Measurements from ENCODE around the gene SPG11. TPM values are rescaled to one million over a fixed set of nuclear protein-coding genes. Genes with fewer than 3 reads are reported as not detected.

The SPG11 gene
- total and polyA plus RNA-seq, 10 of the 15 experiments (the other 5 are each of a cell fraction or from before 2014, with no cell fraction given), result 22.1 to 85.1 (median 47.2) TPM

DNA sequence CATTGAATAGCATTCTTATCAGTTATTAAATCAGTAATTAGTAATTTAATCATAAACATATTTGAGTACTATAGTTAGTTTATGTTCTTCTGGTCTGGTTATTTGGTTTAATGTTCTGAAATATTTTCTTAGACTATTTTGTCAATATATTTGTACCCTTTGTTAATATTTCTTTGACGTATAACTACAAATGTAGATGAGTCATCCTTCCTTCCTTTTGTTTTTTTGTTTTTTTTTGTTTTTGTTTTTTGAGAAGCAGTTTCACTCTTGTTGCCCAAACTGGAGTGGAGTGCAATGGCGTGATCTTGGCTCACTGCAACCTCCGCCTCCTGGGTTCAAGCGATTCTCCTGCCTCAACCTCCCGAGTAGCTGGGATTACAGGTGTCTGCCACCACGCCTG is 143.9 kb downstream of the SPG11 start:
- in situ Hi-C loops (cut with MboI) (no loop called here), intact Hi-C loops (cut with micrococcal nuclease; ENCODE audit: unreplicated experiment) (no loop called here)
- H2AFZ ChIP-seq (ENCODE audit: control insufficient read depth, low read depth, low read length), result no peak overlapping the region
- RAD21 ChIA-PET (ENCODE audit: unreplicated experiment), result no interaction called here
- 96% methylated on average over 6 of the region's 6 CpGs for WGBS (ENCODE audit: insufficient coverage, insufficient replicate concordance, low lambda C conversion rate, missing lambda C conversion rate)
- peaks cover 2 to 11% of the 10 kb centered on the region in 2 experiments for H3K36me3 ChIP-seq (ENCODE audit: control insufficient read depth in 2 of 2, insufficient read depth in 2 of 2, low read length in 1 of 2)
- no peak overlapping the region for H3K9ac ChIP-seq (ENCODE audit: control insufficient read depth, insufficient read depth, low read length)
- no peaks in the 10 kb centered on the region for H3K9me3 ChIP-seq (replicated peaks; ENCODE audit: control insufficient read depth, insufficient read depth, low read length)
- no peaks in the 10 kb centered on the region for H3K79me2 ChIP-seq (ENCODE audit: control insufficient read depth, insufficient read depth, low read length)
- POLR2A ChIA-PET, result no interaction called here
- no peak for ATAC-seq
- no peak overlapping the region for H3K4me3 ChIP-seq
- no peak for DNase-seq (ENCODE audit: low read depth, low spot score)
- TF ChIP-seq CBX3 (IDR thresholded peaks at IDR 0.05; ENCODE audit: borderline replicate concordance, low read depth) (no peak), ETV6 (conservative IDR thresholded peaks at IDR 0.05 in 1 of 2, IDR thresholded peaks at IDR 0.05 in 1 of 2; ENCODE audit: borderline replicate concordance in 1 of 2, low read depth in 1 of 2) (no peak)
- no peaks in the 10 kb centered on the region for H4K20me1 ChIP-seq (ENCODE audit: control insufficient read depth, insufficient read depth)
- H3K4me2 ChIP-seq (ENCODE audit: control insufficient read depth, insufficient read depth), result no peak overlapping the region
- FAIRE-seq, result no peak
- H3K4me1 ChIP-seq (ENCODE audit: control insufficient read depth, insufficient read depth, low read length), result no peaks in the 10 kb centered on the region
- BruUV-seq (replicated peaks), result no TSS peak
- SMC1A ChIA-PET (ENCODE audit: uncharacterized antibody, unreplicated experiment), result no interaction called here
- CTCF ChIA-PET, result no interaction called here
- H3K27me3 ChIP-seq (replicated peaks in 1 of 2; ENCODE audit: control insufficient read depth in 2 of 2, insufficient read depth in 2 of 2, low read length in 1 of 2), result no peaks in the 10 kb centered on the region
- no peak overlapping the region for H3K27ac ChIP-seq (ENCODE audit: control insufficient read depth, insufficient read depth)

DNA sequence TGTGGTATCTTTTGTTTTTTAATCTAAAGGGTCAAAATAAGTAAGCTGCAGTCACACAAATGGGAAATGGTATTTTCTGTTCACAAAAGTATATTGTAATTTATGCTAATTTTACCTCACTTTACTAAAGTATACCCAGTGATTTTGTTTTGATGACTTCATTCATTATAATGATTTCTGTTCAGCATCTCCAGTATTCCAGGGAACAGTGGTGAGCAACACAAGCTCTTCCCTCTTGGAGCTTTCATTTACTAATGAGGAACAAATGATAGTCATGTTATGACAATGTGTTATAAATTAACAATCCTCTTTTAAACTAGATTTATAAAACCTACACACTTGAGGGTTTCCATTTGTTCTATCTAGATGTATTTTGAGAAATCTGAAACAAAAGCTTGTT is 147.0 kb downstream of the SPG11 start:
- no peaks in the 10 kb centered on the region for H3K79me2 ChIP-seq (ENCODE audit: control insufficient read depth, insufficient read depth, low read length)
- no peaks in the 10 kb centered on the region for H4K20me1 ChIP-seq (ENCODE audit: control insufficient read depth, insufficient read depth)
- FAIRE-seq (no peak), ATAC-seq (no peak), DNase-seq (ENCODE audit: low read depth, low spot score) (no peak)
- H3K36me3 ChIP-seq (ENCODE audit: control insufficient read depth in 2 of 2, insufficient read depth in 2 of 2, low read length in 1 of 2), result peaks cover 0 to 10% of the 10 kb centered on the region in 2 experiments; a peak in 2 of 4 replicates
- H3K27ac ChIP-seq (ENCODE audit: control insufficient read depth, insufficient read depth), result no peak overlapping the region
- in situ Hi-C loops (cut with MboI), result no loop called here
- no peak overlapping the region for H3K9ac ChIP-seq (ENCODE audit: control insufficient read depth, insufficient read depth, low read length)
- ChIA-PET CTCF (interaction anchor here (0.8 to 2.0 kb wide), 3 partner anchors 11 to 20 kb away, joined by 3 to 4 read pairs (median 3); no protein-coding TSS in a partner anchor), POLR2A (interaction anchor here (0.5 to 0.7 kb wide), 2 partner anchors 10 to 12 kb away, joined by 4 to 6 read pairs; no protein-coding TSS in a partner anchor), SMC1A (ENCODE audit: uncharacterized antibody, unreplicated experiment) (interaction anchor here (1.1 to 1.2 kb wide), 2 partner anchors 15 to 45 kb away, joined by 3 to 5 read pairs; no protein-coding TSS in a partner anchor), RAD21 (ENCODE audit: unreplicated experiment) (no interaction called here)
- TF ChIP-seq NR2C1 (IDR thresholded peaks at IDR 0.05), result no peak
- BruUV-seq (replicated peaks), result no TSS peak
- H3K4me2 ChIP-seq (ENCODE audit: control insufficient read depth, insufficient read depth), result no peak overlapping the region
- H2AFZ ChIP-seq (ENCODE audit: control insufficient read depth, low read depth, low read length), result no peak overlapping the region
- no peaks in the 10 kb centered on the region for H3K9me3 ChIP-seq (replicated peaks; ENCODE audit: control insufficient read depth, insufficient read depth, low read length)
- intact Hi-C loops (cut with micrococcal nuclease; ENCODE audit: unreplicated experiment), result no loop called here
- no peaks in the 10 kb centered on the region for H3K4me1 ChIP-seq (ENCODE audit: control insufficient read depth, insufficient read depth, low read length)
- no peaks in the 10 kb centered on the region for H3K27me3 ChIP-seq (replicated peaks in 1 of 2; ENCODE audit: control insufficient read depth in 2 of 2, insufficient read depth in 2 of 2, low read length in 1 of 2)
- H3K4me3 ChIP-seq, result no peak overlapping the region

Small RNA genes lying within 50 kb of the gene (small RNA-seq; reads per million reads assigned to genes)
- gene RF00019, result not detected

Other genes with a start within 250 kb of the SPG11 start
- gene CTDSPL2, start 236.0 kb downstream of the SPG11 start, total RNA-seq (2014; rRNA removed), result 71.0 and 77.1 TPM in 2 replicates
- 61.6 and 62.1 TPM in 2 replicates for gene CTDSPL2, start 236.0 kb downstream of the SPG11 start, total RNA-seq (2014; rRNA removed; fragmentation: Illumina TruSeq; extraction: Trizol)
- 48.0 and 49.5 TPM in 2 replicates for gene CTDSPL2, start 236.0 kb downstream of the SPG11 start, total RNA-seq (2021)
- 60.7 and 89.1 TPM in 2 replicates for gene CTDSPL2, start 236.0 kb downstream of the SPG11 start, polyA plus RNA-seq (2011; rRNA removed)
- gene CTDSPL2, start 236.0 kb downstream of the SPG11 start, polyA plus RNA-seq (2014; fragmentation: Illumina TruSeq; extraction: Trizol), result 48.6 and 53.7 TPM in 2 replicates
- gene CTDSPL2, start 236.0 kb downstream of the SPG11 start, polyA plus RNA-seq (2014; fragmentation: Nextera tagmentation; extraction: Ambion mirVana), result 10 to 100 TPM; 10.7 to 14.3 TPM
- 22.9 and 34.8 TPM in 2 replicates for gene CTDSPL2, start 236.0 kb downstream of the SPG11 start, polyA plus RNA-seq (2014; rRNA removed)
- 10 to 100 TPM; 41.0 to 41.3 TPM for gene CTDSPL2, start 236.0 kb downstream of the SPG11 start, polyA plus RNA-seq (2016; fragmentation: Nextera tagmentation; extraction: Ambion mirVana)
- 45.4 and 47.6 TPM in 2 replicates for gene EIF3J, start 126.5 kb downstream of the SPG11 start, total RNA-seq (2014; rRNA removed)
- 87.9 and 95.5 TPM in 2 replicates for gene EIF3J, start 126.5 kb downstream of the SPG11 start, total RNA-seq (2014; rRNA removed; fragmentation: Illumina TruSeq; extraction: Trizol)
- 96.2 and 101 TPM in 2 replicates for gene EIF3J, start 126.5 kb downstream of the SPG11 start, total RNA-seq (2021)
- 91.0 and 119 TPM in 2 replicates for gene EIF3J, start 126.5 kb downstream of the SPG11 start, polyA plus RNA-seq (2011; rRNA removed)
- gene EIF3J, start 126.5 kb downstream of the SPG11 start, polyA plus RNA-seq (2014; fragmentation: Illumina TruSeq; extraction: Trizol), result 126 and 162 TPM in 2 replicates
- 10 to 100 TPM; 34.7 to 36.3 TPM for gene EIF3J, start 126.5 kb downstream of the SPG11 start, polyA plus RNA-seq (2014; fragmentation: Nextera tagmentation; extraction: Ambion mirVana)
- 56.2 and 75.7 TPM in 2 replicates for gene EIF3J, start 126.5 kb downstream of the SPG11 start, polyA plus RNA-seq (2014; rRNA removed)
- gene EIF3J, start 126.5 kb downstream of the SPG11 start, polyA plus RNA-seq (2016; fragmentation: Nextera tagmentation; extraction: Ambion mirVana), result 10 to 100 TPM; 48.6 to 52.5 TPM
- 11.0 and 11.5 TPM in 2 replicates for gene PATL2, start 47.7 kb upstream of the SPG11 start, total RNA-seq (2014; rRNA removed)
- 12.5 and 13.1 TPM in 2 replicates for gene PATL2, start 47.7 kb upstream of the SPG11 start, total RNA-seq (2014; rRNA removed; fragmentation: Illumina TruSeq; extraction: Trizol)
- gene PATL2, start 47.7 kb upstream of the SPG11 start, total RNA-seq (2021), result 10.7 and 11.5 TPM in 2 replicates
- gene PATL2, start 47.7 kb upstream of the SPG11 start, polyA plus RNA-seq (2011; rRNA removed), result 13.5 and 14.8 TPM in 2 replicates
- 11.9 and 14.8 TPM in 2 replicates for gene PATL2, start 47.7 kb upstream of the SPG11 start, polyA plus RNA-seq (2014; fragmentation: Illumina TruSeq; extraction: Trizol)
- gene PATL2, start 47.7 kb upstream of the SPG11 start, polyA plus RNA-seq (2014; fragmentation: Nextera tagmentation; extraction: Ambion mirVana), result 10 to 100 TPM; 12.4 TPM
- 16.2 and 19.3 TPM in 2 replicates for gene PATL2, start 47.7 kb upstream of the SPG11 start, polyA plus RNA-seq (2014; rRNA removed)
- gene PATL2, start 47.7 kb upstream of the SPG11 start, polyA plus RNA-seq (2016; fragmentation: Nextera tagmentation; extraction: Ambion mirVana), result 1 to 10 TPM; 4.2 to 7.3 TPM
- 4,481 and 5,701 TPM in 2 replicates for gene B2M, start 47.9 kb upstream of the SPG11 start, total RNA-seq (2014; rRNA removed)
- gene B2M, start 47.9 kb upstream of the SPG11 start, total RNA-seq (2014; rRNA removed; fragmentation: Illumina TruSeq; extraction: Trizol), result 5,217 and 5,589 TPM in 2 replicates
- 2,901 and 3,170 TPM in 2 replicates for gene B2M, start 47.9 kb upstream of the SPG11 start, total RNA-seq (2021)
- gene B2M, start 47.9 kb upstream of the SPG11 start, polyA plus RNA-seq (2011; rRNA removed), result 12,663 and 17,808 TPM in 2 replicates
- gene B2M, start 47.9 kb upstream of the SPG11 start, polyA plus RNA-seq (2014; fragmentation: Illumina TruSeq; extraction: Trizol), result 11,414 and 13,691 TPM in 2 replicates
- gene B2M, start 47.9 kb upstream of the SPG11 start, polyA plus RNA-seq (2014; fragmentation: Nextera tagmentation; extraction: Ambion mirVana), result over 10,000 TPM; 16,306 to 22,794 TPM
- 4,868 and 5,894 TPM in 2 replicates for gene B2M, start 47.9 kb upstream of the SPG11 start, polyA plus RNA-seq (2014; rRNA removed)
- gene B2M, start 47.9 kb upstream of the SPG11 start, polyA plus RNA-seq (2016; fragmentation: Nextera tagmentation; extraction: Ambion mirVana), result 1,000 to 10,000 TPM; 8,335 to 8,413 TPM
- gene TRIM69, start 72.9 kb upstream of the SPG11 start, total RNA-seq (2014; rRNA removed), result 29.5 and 35.0 TPM in 2 replicates
- 38.7 and 43.6 TPM in 2 replicates for gene TRIM69, start 72.9 kb upstream of the SPG11 start, total RNA-seq (2014; rRNA removed; fragmentation: Illumina TruSeq; extraction: Trizol)
- 48.8 and 50.7 TPM in 2 replicates for gene TRIM69, start 72.9 kb upstream of the SPG11 start, total RNA-seq (2021)
- 52.7 and 73.6 TPM in 2 replicates for gene TRIM69, start 72.9 kb upstream of the SPG11 start, polyA plus RNA-seq (2011; rRNA removed)
- 46.8 and 57.8 TPM in 2 replicates for gene TRIM69, start 72.9 kb upstream of the SPG11 start, polyA plus RNA-seq (2014; fragmentation: Illumina TruSeq; extraction: Trizol)
- 10 to 100 TPM; 11.2 to 20.4 TPM for gene TRIM69, start 72.9 kb upstream of the SPG11 start, polyA plus RNA-seq (2014; fragmentation: Nextera tagmentation; extraction: Ambion mirVana)
- 32.4 and 37.8 TPM in 2 replicates for gene TRIM69, start 72.9 kb upstream of the SPG11 start, polyA plus RNA-seq (2014; rRNA removed)
- 10 to 100 TPM; 36.9 to 44.9 TPM for gene TRIM69, start 72.9 kb upstream of the SPG11 start, polyA plus RNA-seq (2016; fragmentation: Nextera tagmentation; extraction: Ambion mirVana)